Endothelial cell of umbilical vein (primary cell): Measurements from ENCODE around the gene TBC1D14. TPM values are rescaled to one million over a fixed set of nuclear protein-coding genes. Genes with fewer than 3 reads are reported as not detected.
"Not testable (repeated sequence)": the region's sequence is repeated elsewhere in the genome, so short reads cannot be mapped to it uniquely, and the experiment has no call there.

ENCODE experiments used
- BruUV-seq: library from RNA; stranded (reverse); fragments of 400-500 nt; replicated peaks from 2 replicates; lab custom pipeline; 2021; lab: Mats Ljungman, UMichigan
- CTCF ChIA-PET: fragments of 300-600, 350-600 bp; sonication (Branson Sonifier 250); formaldehyde crosslinking; loops from one replicate; lab custom pipeline; 2021; ENCODE audit warnings: antibody characterized with exemption, inconsistent platforms; lab: Charles Lee
- POLR2A ChIA-PET: fragments of 300-600, 350-600 bp; sonication (Branson Sonifier 250); formaldehyde crosslinking; loops from one replicate; lab custom pipeline; 2021; ENCODE audit warnings: antibody characterized with exemption, inconsistent platforms; lab: Charles Lee
- DNase-seq: peaks from one replicate; pipeline ENCODE4 v3.0.0-alpha.2; 2011; ENCODE audit warnings: low read depth, low spot score
- FAIRE-seq: peaks from 2 replicates; lab custom pipeline; 2011; peaks lifted over from hg19 to GRCh38; lab: Jason Lieb, UNC
- H2AFZ ChIP-seq: 2 replicates; pipeline ENCODE4 v1.6.0; 2012; ENCODE audit warnings: low read depth, low read length, control low read depth, inconsistent platforms
- H3K27ac ChIP-seq: 2 replicates; pipeline ENCODE4 v1.5.1; 2011; ENCODE audit warnings: low read depth, mild to moderate bottlenecking, control low read depth, low read length, moderate library complexity; ENCODE audit not compliant: insufficient read depth
- H3K27me3 ChIP-seq, 2 experiments: 2 replicates each; pipeline versions ENCODE4 v1.6.0 to v1.6.1; 2011; ENCODE audit warnings: low read length in 2 of 2, mixed read lengths in 1 of 2; ENCODE audit not compliant: control insufficient read depth in 2 of 2, insufficient read depth in 2 of 2
- H3K36me3 ChIP-seq, 2 experiments: 2 replicates in 1 of 2; 3 replicates in 1 of 2; pipeline ENCODE4 v1.5.1; 2011; ENCODE audit warnings: low read length in 2 of 2, mild to moderate bottlenecking in 1 of 2, moderate library complexity in 1 of 2; ENCODE audit not compliant: control insufficient read depth in 2 of 2, insufficient read depth in 2 of 2; ENCODE audit errors: extremely low read depth in 1 of 2
- H3K4me1 ChIP-seq: 3 replicates; pipeline ENCODE4 v1.5.1; 2011; ENCODE audit warnings: mild to moderate bottlenecking, low read length; ENCODE audit not compliant: control insufficient read depth, insufficient read depth; ENCODE audit errors: extremely low read depth
- H3K4me2 ChIP-seq: 2 replicates; pipeline ENCODE4 v1.6.1; 2011; ENCODE audit warnings: low read length, control low read depth, mixed read lengths; ENCODE audit not compliant: insufficient read depth
- H3K4me3 ChIP-seq, 3 experiments: fragments of 200-600 bp in 1 of 3; sonication (generic), shearing (Covaris generic) in 1 of 3; replicated peaks in 1 of 3; 2 replicates each; pipeline ENCODE4 v1.5.1; 2011 to 2016; ENCODE audit warnings: control low read depth in 3 of 3, low read length in 3 of 3, mild to moderate bottlenecking in 2 of 3, inconsistent platforms in 1 of 3, low read depth in 1 of 3, moderate library complexity in 1 of 3; ENCODE audit not compliant: insufficient read depth in 1 of 3
- H3K79me2 ChIP-seq: 2 replicates; pipeline ENCODE4 v1.6.0; 2012; ENCODE audit warnings: low read length, inconsistent platforms; ENCODE audit not compliant: control insufficient read depth, insufficient read depth
- H3K9ac ChIP-seq: replicated peaks from 2 replicates; pipeline ENCODE3; 2011; ENCODE audit warnings: low read length, control low read depth; ENCODE audit not compliant: insufficient read depth; ENCODE audit errors: extremely low read depth
- H3K9me1 ChIP-seq: replicated peaks from 3 replicates; pipeline ENCODE4 v1.6.0; 2011; ENCODE audit warnings: mild to moderate bottlenecking, low read length; ENCODE audit not compliant: control insufficient read depth, insufficient read depth; ENCODE audit errors: extremely low read depth
- H3K9me3 ChIP-seq: replicated peaks from 2 replicates; pipeline ENCODE4 v1.5.1; 2012; ENCODE audit warnings: low read length, inconsistent platforms; ENCODE audit not compliant: control insufficient read depth, insufficient read depth
- H4K20me1 ChIP-seq: replicated peaks from 2 replicates; pipeline ENCODE3; 2011; ENCODE audit warnings: mild to moderate bottlenecking, low read length; ENCODE audit not compliant: control insufficient read depth, insufficient read depth; ENCODE audit errors: extremely low read depth
- EZH2 ChIP-seq: IDR thresholded peaks from 2 replicates; pipeline ENCODE4 v1.6.1; 2012; ENCODE audit warnings: borderline replicate concordance, low read depth, mild to moderate bottlenecking, moderate library complexity, low read length, inconsistent platforms; ENCODE audit not compliant: severe bottlenecking
- FOS ChIP-seq: IDR thresholded peaks from 2 replicates; pipeline ENCODE4 v1.6.1; 2011; ENCODE audit warnings: mild to moderate bottlenecking, low read length, moderate library complexity, borderline replicate concordance; ENCODE audit not compliant: insufficient read depth
- GATA2 ChIP-seq: IDR thresholded peaks from 2 replicates; pipeline ENCODE4 v1.7.0; 2011; ENCODE audit warnings: low read depth, mild to moderate bottlenecking, moderate library complexity, mixed read lengths, low read length; ENCODE audit not compliant: insufficient read length, insufficient read depth
- JUN ChIP-seq: IDR thresholded peaks from 2 replicates; pipeline ENCODE4 v1.6.1; 2011; ENCODE audit warnings: borderline replicate concordance, low read depth; ENCODE audit not compliant: insufficient read length, insufficient read depth
- MYC ChIP-seq: IDR thresholded peaks from one replicate; pipeline ENCODE4 v1.6.1; 2011; ENCODE audit warnings: mild to moderate bottlenecking, low read depth, low read length
- POLR2A ChIP-seq: IDR thresholded peaks from 2 replicates; pipeline ENCODE4 v1.6.1; 2012; ENCODE audit warnings: low read depth, mild to moderate bottlenecking, control low read depth, low read length
- POLR2AphosphoS5 ChIP-seq: IDR thresholded peaks from 2 replicates; pipeline ENCODE4 v1.6.1; 2012; ENCODE audit warnings: low read depth, mild to moderate bottlenecking, control low read depth, low read length, moderate library complexity; ENCODE audit not compliant: insufficient read depth
- dilution Hi-C: fragments of 300-500 bp; cut with MboI; formaldehyde crosslinking; loops from one replicate; pipeline ENCODE4 v1.15.0; 2019; ENCODE audit warnings: low sequenced_read_pairs; ENCODE audit not compliant: extremely low pct_ligation_motif_present
- intact Hi-C: fragments of 100-400 bp; cut with micrococcal nuclease; formaldehyde crosslinking; loops from one replicate; pipeline ENCODE4 v1.10.0; 2022
- polyA plus RNA-seq, 4 experiments: library from polyadenylated mRNA; depleted of rRNA in 3 of 4; stranded (reverse) in 3 of 4; unstranded in 1 of 4; fragments of >200 nt; gene quantifications; 2 replicates each; pipeline versions ENCODE4 v1.2.1 to v1.2.3, GENCODE V29; 2011 to 2012; ENCODE audit warnings: missing spikeins in 1 of 4
- total RNA-seq: library from RNA; stranded (reverse); gene quantifications from 2 replicates; pipeline ENCODE4 v1.2.3, GENCODE V29; 2021
- TF ChIP-seq, protein P1 (sequence below), 2 donors: IDR thresholded peaks; 1 replicate in 1 of 2; 2 replicates in 1 of 2; pipeline ENCODE4 v1.5.1; 2011; ENCODE audit warnings: low read length in 2 of 2, mild to moderate bottlenecking in 2 of 2, moderate library complexity in 2 of 2, control low read depth in 1 of 2, inconsistent platforms in 1 of 2, low read depth in 1 of 2; ENCODE audit not compliant: insufficient read depth in 1 of 2; ENCODE audit errors: extremely low read depth in 1 of 2
- TF ChIP-seq, protein P2 (sequence below): IDR thresholded peaks from 2 replicates; pipeline ENCODE4 v1.6.1; 2011; ENCODE audit not compliant: insufficient read depth, insufficient read length

Gene TBC1D14
- total and polyA plus RNA-seq, 2 donors (not counting 3 experiments of a cell fraction or from before 2014, with no cell fraction given), result 23.7 to 24.8 TPM

DNA sequence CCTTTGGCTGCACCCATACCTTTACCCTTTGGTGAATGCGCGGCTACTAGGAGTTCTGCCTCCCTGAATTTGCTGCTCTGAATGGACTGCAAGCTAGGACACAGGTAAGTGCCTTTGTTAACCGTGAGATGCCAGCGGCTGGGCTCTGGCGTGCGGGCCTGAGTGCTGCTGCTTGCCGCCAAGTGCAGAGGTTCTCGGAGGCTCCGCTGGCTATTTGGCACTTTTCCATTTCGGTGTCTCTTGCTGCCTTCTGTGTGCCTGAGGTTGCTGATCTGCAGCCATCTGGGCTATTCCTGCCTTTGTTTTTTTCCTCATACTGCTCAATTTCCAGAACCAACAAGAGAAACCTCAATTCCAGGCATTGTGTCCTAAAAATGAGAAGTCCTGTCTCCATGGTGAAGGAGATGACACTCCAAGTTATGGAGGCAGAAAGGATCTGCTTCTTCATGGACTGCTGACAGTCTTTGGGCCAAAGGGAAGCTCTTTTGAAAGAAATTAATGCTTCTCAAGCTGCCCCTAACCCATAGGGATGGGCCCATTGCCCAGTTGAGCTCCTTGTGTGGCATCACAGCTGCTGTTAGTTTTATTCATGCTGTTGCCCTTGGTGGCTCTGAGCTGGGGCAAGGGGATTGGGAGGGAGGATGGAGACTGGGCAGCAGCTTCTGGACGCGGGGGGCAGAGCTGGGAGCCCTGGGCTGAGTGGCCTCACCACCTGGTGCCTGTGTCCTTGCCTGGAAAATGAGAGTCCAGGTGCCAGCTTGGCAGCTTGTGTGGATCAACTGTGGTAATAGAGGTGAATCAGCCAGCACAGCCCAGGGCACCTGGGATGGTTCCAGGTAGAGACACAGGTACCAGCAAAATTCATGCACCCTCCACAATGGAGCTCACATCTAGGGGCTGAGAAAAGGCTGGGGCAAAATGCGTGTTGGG, 3.8 kb upstream of the TBC1D14 start:
- ChIA-PET CTCF (interaction anchor here (0.8 to 2.6 kb wide), 7 partner anchors 11 to 185 kb away, joined by 3 to 9 read pairs (median 3); partner anchors contain the start of gene TADA2B), POLR2A (interaction anchor here (0.6 to 1.0 kb wide), 2 partner anchors 162 to 178 kb away, joined by 4 read pairs; partner anchors contain the start of gene GRPEL1)
- H3K4me3 ChIP-seq, result no peak overlapping the region
- H3K4me1 ChIP-seq, result peaks cover 16% of the 10 kb centered on the region
- no peaks in the 10 kb centered on the region for H3K9me3 ChIP-seq
- DNase-seq, result no peak
- H4K20me1 ChIP-seq, result no peaks in the 10 kb centered on the region
- intact Hi-C loops, result loop anchor here (5.0 kb wide), 1 partner anchor 67 kb away; no protein-coding TSS in a partner anchor
- H3K79me2 ChIP-seq, result no peaks in the 10 kb centered on the region
- H3K9me1 ChIP-seq, result no peaks in the 10 kb centered on the region
- no peak overlapping the region for H2AFZ ChIP-seq
- TF ChIP-seq POLR2A, result no peak
- TF ChIP-seq FOS, result no peak
- TF ChIP-seq, protein P1, sequence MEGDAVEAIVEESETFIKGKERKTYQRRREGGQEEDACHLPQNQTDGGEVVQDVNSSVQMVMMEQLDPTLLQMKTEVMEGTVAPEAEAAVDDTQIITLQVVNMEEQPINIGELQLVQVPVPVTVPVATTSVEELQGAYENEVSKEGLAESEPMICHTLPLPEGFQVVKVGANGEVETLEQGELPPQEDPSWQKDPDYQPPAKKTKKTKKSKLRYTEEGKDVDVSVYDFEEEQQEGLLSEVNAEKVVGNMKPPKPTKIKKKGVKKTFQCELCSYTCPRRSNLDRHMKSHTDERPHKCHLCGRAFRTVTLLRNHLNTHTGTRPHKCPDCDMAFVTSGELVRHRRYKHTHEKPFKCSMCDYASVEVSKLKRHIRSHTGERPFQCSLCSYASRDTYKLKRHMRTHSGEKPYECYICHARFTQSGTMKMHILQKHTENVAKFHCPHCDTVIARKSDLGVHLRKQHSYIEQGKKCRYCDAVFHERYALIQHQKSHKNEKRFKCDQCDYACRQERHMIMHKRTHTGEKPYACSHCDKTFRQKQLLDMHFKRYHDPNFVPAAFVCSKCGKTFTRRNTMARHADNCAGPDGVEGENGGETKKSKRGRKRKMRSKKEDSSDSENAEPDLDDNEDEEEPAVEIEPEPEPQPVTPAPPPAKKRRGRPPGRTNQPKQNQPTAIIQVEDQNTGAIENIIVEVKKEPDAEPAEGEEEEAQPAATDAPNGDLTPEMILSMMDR (IDR thresholded peaks at IDR 0.05; ENCODE audit: extremely low read depth in 1 of 2, insufficient read depth in 1 of 2, low read depth in 1 of 2, low read length in 2 of 2), result no peak
- TF ChIP-seq POLR2AphosphoS5, result no peak
- no peak for TF ChIP-seq GATA2
- TF ChIP-seq JUN, result no peak
- TF ChIP-seq MYC, result no peak
- TF ChIP-seq, protein P2, sequence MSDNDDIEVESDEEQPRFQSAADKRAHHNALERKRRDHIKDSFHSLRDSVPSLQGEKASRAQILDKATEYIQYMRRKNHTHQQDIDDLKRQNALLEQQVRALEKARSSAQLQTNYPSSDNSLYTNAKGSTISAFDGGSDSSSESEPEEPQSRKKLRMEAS, result no peak
- TF ChIP-seq EZH2, result no peak
- no peak overlapping the region for H3K9ac ChIP-seq
- H3K27ac ChIP-seq, result no peak overlapping the region
- no peak overlapping the region for H3K4me2 ChIP-seq
- H3K27me3 ChIP-seq, result peaks cover 0 to 9% of the 10 kb centered on the region in 2 experiments
- FAIRE-seq, result no peak
- H3K36me3 ChIP-seq, result no peaks in the 10 kb centered on the region
- dilution Hi-C loops, result no loop called here
- BruUV-seq, result no TSS peak

DNA sequence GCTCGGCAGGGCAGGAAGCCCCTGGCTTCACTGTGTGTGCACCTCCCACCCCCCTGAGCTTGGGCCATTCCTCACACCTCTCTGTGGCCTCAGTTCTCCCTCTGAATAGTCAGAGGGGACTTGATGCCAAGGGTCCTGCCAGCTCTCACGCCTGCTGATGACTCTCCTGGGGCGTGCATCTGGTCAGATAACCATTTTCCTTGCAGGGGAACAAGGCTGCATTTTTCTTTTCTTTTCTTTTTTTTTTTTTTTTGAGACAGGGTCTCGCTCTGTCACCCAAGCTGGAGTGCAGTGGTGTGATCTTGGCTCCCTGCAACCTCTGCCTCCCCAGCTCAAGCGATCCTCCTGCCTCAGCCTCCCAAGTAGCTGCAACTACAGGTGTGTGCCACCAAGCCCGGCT, 3.1 kb upstream of the TBC1D14 start:
- DNase-seq, H2AFZ ChIP-seq, H3K4me2 ChIP-seq, H3K27me3 ChIP-seq, H3K9ac ChIP-seq, H3K36me3 ChIP-seq, H3K79me2 ChIP-seq, H3K27ac ChIP-seq, H4K20me1 ChIP-seq, H3K9me3 ChIP-seq, H3K9me1 ChIP-seq, FAIRE-seq, H3K4me3 ChIP-seq, BruUV-seq, dilution Hi-C loops: not testable (repeated sequence)
- CTCF ChIA-PET, result interaction anchor here (0.8 to 2.6 kb wide), 6 partner anchors 13 to 186 kb away, joined by 3 to 9 read pairs (median 4); partner anchors contain the start of gene TADA2B
- POLR2A ChIA-PET, result interaction anchor here (0.6 to 1.0 kb wide), 2 partner anchors 161 to 177 kb away, joined by 4 read pairs; partner anchors contain the start of gene GRPEL1
- H3K4me1 ChIP-seq, result peaks cover 16% of the 10 kb centered on the region
- intact Hi-C loops, result loop anchor here (5.0 kb wide), 1 partner anchor 66 kb away; no protein-coding TSS in a partner anchor
